OCI-M1 (cell line): Measurements from ENCODE around the gene BBS4.
"Not testable (repeated sequence)": the region's sequence is repeated elsewhere in the genome, so short reads cannot be mapped to it uniquely, and the experiment has no call there.

ENCODE experiments used
- DNase-seq: peaks from one replicate; lab custom pipeline; 2025; lab: John Stamatoyannopoulos, UW

The BBS4 gene

GRCh38 chr15:72685925-72686794 is at the start of gene BBS4, which contains the start of gene HIGD2B:
Gene BBS4, plus strand, starts transcription at chr15:72686207. Its CDS starts 21 bp downstream, at chr15:72686228.
Gene HIGD2B, minus strand, starts transcription at chr15:72686182. Its CDS starts 9,808 bp downstream, at chr15:72676374.
- no peak for DNase-seq

- not testable (repeated sequence) for DNase-seq
Measured at GRCh38 chr15:72636519-72637282, 49.3 kb upstream of the BBS4 start.

- DNase-seq, result not testable (repeated sequence)
Measured at GRCh38 chr15:72639759-72640483, 46.1 kb upstream of the BBS4 start.

- not testable (repeated sequence) for DNase-seq
Measured at GRCh38 chr15:72642271-72642670, 43.7 kb upstream of the BBS4 start.

GRCh38 chr15:72648631-72649253 is 37.3 kb upstream of the BBS4 start:
- DNase-seq, result not testable (repeated sequence)

GRCh38 chr15:72654397-72654796 is 31.6 kb upstream of the BBS4 start, which contains the start of gene GOLGA6B:
Gene GOLGA6B, plus strand, starts transcription at chr15:72654697. Its CDS starts 41 bp downstream, at chr15:72654738.
- not testable (repeated sequence) for DNase-seq

- not testable (repeated sequence) for DNase-seq
Measured at GRCh38 chr15:72656014-72656413, 30.0 kb upstream of the BBS4 start.

GRCh38 chr15:72661081-72661480 is 24.9 kb upstream of the BBS4 start:
- not testable (repeated sequence) for DNase-seq

GRCh38 chr15:72663931-72664330 is 22.1 kb upstream of the BBS4 start:
- DNase-seq, result not testable (repeated sequence)

- DNase-seq, result not testable (repeated sequence)
Measured at GRCh38 chr15:72665706-72666105, 20.3 kb upstream of the BBS4 start.

GRCh38 chr15:72669803-72670202 is 16.2 kb upstream of the BBS4 start:
- DNase-seq, result not testable (repeated sequence)

- not testable (repeated sequence) for DNase-seq
Measured at GRCh38 chr15:72670656-72671352, 15.2 kb upstream of the BBS4 start.

GRCh38 chr15:72671525-72671924 is 14.5 kb upstream of the BBS4 start:
- DNase-seq, result no peak

- DNase-seq, result no peak
Measured at GRCh38 chr15:72676838-72677237, 9.2 kb upstream of the BBS4 start.

GRCh38 chr15:72680931-72681330 is 5.1 kb upstream of the BBS4 start:
- no peak for DNase-seq

GRCh38 chr15:72682772-72683171 is 3.2 kb upstream of the BBS4 start:
- DNase-seq, result no peak

GRCh38 chr15:72685301-72685924 is 594 bp upstream of the BBS4 start:
- no peak for DNase-seq

- no peak for DNase-seq
Measured at GRCh38 chr15:72688697-72689096, 2.7 kb downstream of the BBS4 start.

GRCh38 chr15:72690938-72691337 is 4.9 kb downstream of the BBS4 start:
- no peak for DNase-seq

GRCh38 chr15:72698938-72699337 is 12.9 kb downstream of the BBS4 start:
- DNase-seq, result no peak
